ENCODE data around the gene PROSER2.

DNA sequence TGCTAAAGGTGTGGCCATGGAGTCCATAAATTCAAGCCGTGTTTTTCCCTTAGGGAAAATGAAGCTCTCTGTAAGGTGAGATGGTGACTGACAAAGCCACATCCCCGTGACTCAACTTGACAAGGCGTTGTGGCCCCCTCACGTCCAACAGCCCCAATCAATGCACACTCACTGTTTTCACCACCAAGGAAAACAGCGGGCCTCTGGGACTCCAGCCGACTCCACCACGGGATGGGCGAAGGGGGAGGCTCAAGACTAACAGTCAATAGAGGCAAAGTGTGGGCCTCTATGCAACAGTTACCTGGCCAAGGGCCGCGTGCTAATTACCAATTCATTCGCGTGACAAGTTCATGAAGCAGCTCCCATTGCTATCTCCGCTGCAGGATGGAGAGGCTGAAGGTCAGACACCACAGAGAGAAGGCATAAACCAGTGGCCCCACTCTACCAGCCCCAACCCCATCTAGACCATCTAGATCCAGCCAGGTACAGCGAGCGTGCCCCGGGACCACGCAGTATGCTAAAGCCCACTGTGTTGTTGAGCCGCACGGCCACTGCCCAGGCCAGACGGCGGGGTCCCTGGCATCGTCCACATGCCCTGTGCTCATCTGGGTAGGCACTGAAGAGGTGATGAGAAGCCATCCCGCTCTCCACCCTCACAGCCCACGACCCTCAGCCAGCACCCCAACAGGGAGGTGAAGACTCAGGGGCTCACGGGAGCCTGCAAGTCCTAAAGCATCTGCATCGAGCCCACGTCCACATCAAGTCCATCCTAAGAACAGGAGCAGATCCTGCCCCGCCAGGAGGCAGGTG, 76.1 kb downstream of the PROSER2 start:
- TF ChIP-seq POLR2AphosphoS5 (IDR thresholded peaks at IDR 0.05; ENCODE audit: low read depth, low read length) = no peak
- no peak for TF ChIP-seq POLR2A (IDR thresholded peaks at IDR 0.05; ENCODE audit: low read depth, low read length)
